Suprapubic skin (tissue), 4 donors: Measurements from ENCODE around the gene ADNP2. TPM values are rescaled to one million over a fixed set of nuclear protein-coding genes. Genes with fewer than 3 reads are reported as not detected.

Experiments used
- DNase-seq, 2 donors: peaks; one replicate each; pipeline ENCODE4 v3.0.0-alpha.2; 2019; ENCODE audit warnings: low spot score in 2 of 2
- H3K27ac ChIP-seq: fragments of 200-600 bp; sonication (generic); one replicate; pipeline ENCODE4 v1.5.1; 2019
- H3K27me3 ChIP-seq: fragments of 200-600 bp; sonication (generic); one replicate; pipeline ENCODE4 v1.5.1; 2019
- H3K36me3 ChIP-seq: fragments of 200-600 bp; sonication (generic); one replicate; pipeline ENCODE4 v1.5.1; 2019
- H3K4me1 ChIP-seq: fragments of 200-600 bp; sonication (generic); one replicate; pipeline ENCODE4 v1.5.1; 2019
- H3K4me3 ChIP-seq: fragments of 200-600 bp; sonication (generic); one replicate; pipeline ENCODE4 v1.5.1; 2019; ENCODE audit warnings: mild to moderate bottlenecking
- H3K9me3 ChIP-seq: fragments of 200-600 bp; sonication (generic); one replicate; pipeline ENCODE4 v1.5.1; 2019
- CTCF ChIP-seq, 2 donors: fragments of 200-600 bp in 1 of 2; fragments of 450-650 bp in 1 of 2; sonication (generic) in 1 of 2; IDR thresholded peaks; one replicate each; pipeline ENCODE4 v1.5.1; 2016 to 2019; ENCODE audit warnings: antibody characterized with exemption in 2 of 2, mild to moderate bottlenecking in 1 of 2, moderate library complexity in 1 of 2
- EP300 ChIP-seq: sonication (generic); formaldehyde crosslinking; IDR thresholded peaks from one replicate; pipeline ENCODE4 v1.6.1; 2017; ENCODE audit warnings: antibody characterized with exemption
- POLR2A ChIP-seq, 2 donors: fragments of 450-650 bp; IDR thresholded peaks; one replicate each; pipeline ENCODE4 v1.6.1; 2017; ENCODE audit warnings: antibody characterized with exemption in 2 of 2, mild to moderate bottlenecking in 2 of 2, moderate library complexity in 2 of 2
- POLR2AphosphoS5 ChIP-seq, 3 donors: sonication (generic); formaldehyde crosslinking; IDR thresholded peaks; one replicate each; pipeline ENCODE4 v1.6.1; 2017; ENCODE audit warnings: antibody characterized with exemption in 3 of 3
- WGBS: methylation state at CpG from one replicate; pipeline ENCODE4 v1.1.5; 2018; 5-methylcytosine and 5-hydroxymethylcytosine counted together
- total RNA-seq, 4 donors: library from RNA; depleted of rRNA; stranded (reverse); fragments of >200 nt; gene quantifications; one replicate each; pipeline ENCODE4 v1.1.0, GENCODE V29; 2016

The ADNP2 gene
- total RNA-seq, 4 donors from 2014 or later, result 24.7 to 39.3 (median 32.7) TPM

- Histone ChIP-seq H3K27me3 (no peaks in the 10 kb centered on the region), H3K9me3 (no peaks in the 10 kb centered on the region), H3K4me1 (no peaks in the 10 kb centered on the region), H3K27ac (no peak overlapping the region), H3K4me3 (no peak overlapping the region), H3K36me3 (no peaks in the 10 kb centered on the region)
- no peak for TF ChIP-seq CTCF (IDR thresholded peaks at IDR 0.05)
- TF ChIP-seq POLR2AphosphoS5 (IDR thresholded peaks at IDR 0.05), result no peak
- no peak for TF ChIP-seq EP300
- TF ChIP-seq POLR2A (IDR thresholded peaks at IDR 0.05), result no peak
- DNase-seq, result no peak
- WGBS, result 82% methylated on average over 10 of the region's 10 CpGs
Measured at GRCh38 chr18:80096032-80096565, 13.0 kb upstream of the ADNP2 start.

GRCh38 chr18:80097201-80097600 is 11.9 kb upstream of the ADNP2 start:
- 71% methylated on average over 9 of the region's 9 CpGs for WGBS
- Histone ChIP-seq H3K27ac (no peak overlapping the region), H3K9me3 (no peaks in the 10 kb centered on the region), H3K27me3 (no peaks in the 10 kb centered on the region), H3K4me3 (no peak overlapping the region), H3K4me1 (no peaks in the 10 kb centered on the region), H3K36me3 (no peaks in the 10 kb centered on the region)
- DNase-seq, result no peak
- TF ChIP-seq CTCF (IDR thresholded peaks at IDR 0.05) (no peak), POLR2AphosphoS5 (IDR thresholded peaks at IDR 0.05) (no peak), POLR2A (IDR thresholded peaks at IDR 0.05) (no peak), EP300 (no peak)

- no peaks in the 10 kb centered on the region for H3K36me3 ChIP-seq
- no peaks in the 10 kb centered on the region for H3K27me3 ChIP-seq
- WGBS, result 49% methylated on average over 6 of the region's 6 CpGs
- H3K4me3 ChIP-seq, result no peak overlapping the region
- H3K9me3 ChIP-seq, result no peaks in the 10 kb centered on the region
- DNase-seq, result no peak
- H3K4me1 ChIP-seq, result no peaks in the 10 kb centered on the region
- TF ChIP-seq EP300 (no peak), CTCF (IDR thresholded peaks at IDR 0.05) (no peak), POLR2A (IDR thresholded peaks at IDR 0.05) (no peak), POLR2AphosphoS5 (IDR thresholded peaks at IDR 0.05) (no peak)
- no peak overlapping the region for H3K27ac ChIP-seq
Measured at GRCh38 chr18:80103231-80103630, 5.8 kb upstream of the ADNP2 start.

GRCh38 chr18:80104364-80104779 is 4.7 kb upstream of the ADNP2 start:
- Histone ChIP-seq H3K27me3 (no peaks in the 10 kb centered on the region), H3K4me1 (no peaks in the 10 kb centered on the region), H3K27ac (no peak overlapping the region), H3K4me3 (no peak overlapping the region), H3K36me3 (no peaks in the 10 kb centered on the region), H3K9me3 (no peaks in the 10 kb centered on the region)
- DNase-seq, result no peak
- 62% methylated on average over 7 of the region's 7 CpGs for WGBS
- TF ChIP-seq CTCF (IDR thresholded peaks at IDR 0.05) (no peak), EP300 (no peak), POLR2A (IDR thresholded peaks at IDR 0.05) (no peak), POLR2AphosphoS5 (IDR thresholded peaks at IDR 0.05) (no peak)

GRCh38 chr18:80105369-80106167 is 3.5 kb upstream of the ADNP2 start:
- WGBS, result 82% methylated on average over 13 of the region's 13 CpGs
- no peaks in the 10 kb centered on the region for H3K27me3 ChIP-seq
- no peak overlapping the region for H3K27ac ChIP-seq
- no peak for DNase-seq
- no peaks in the 10 kb centered on the region for H3K36me3 ChIP-seq
- no peak overlapping the region for H3K4me3 ChIP-seq
- H3K9me3 ChIP-seq, result no peaks in the 10 kb centered on the region
- H3K4me1 ChIP-seq, result peaks cover 9% of the 10 kb centered on the region
- no peak for TF ChIP-seq CTCF (IDR thresholded peaks at IDR 0.05)
- TF ChIP-seq EP300, result no peak
- no peak for TF ChIP-seq POLR2AphosphoS5 (IDR thresholded peaks at IDR 0.05)
- no peak for TF ChIP-seq POLR2A (IDR thresholded peaks at IDR 0.05)
